Keratinocyte (primary cell): Measurements from ENCODE around the gene FAF2. TPM values are rescaled to one million over a fixed set of nuclear protein-coding genes. Genes with fewer than 3 reads are reported as not detected.

Experiments used
- DNase-seq: peaks from one replicate; pipeline ENCODE4 v3.0.0-alpha.2; 2011; ENCODE audit warnings: low read depth, missing footprints, low spot score
- FAIRE-seq: peaks from 2 replicates; lab custom pipeline; 2011; peaks lifted over from hg19 to GRCh38; lab: Jason Lieb, UNC
- H2AFZ ChIP-seq: 2 replicates; pipeline ENCODE4 v1.6.0; 2012; ENCODE audit warnings: low read length, control low read depth, inconsistent platforms; ENCODE audit not compliant: control insufficient read depth
- H3K27ac ChIP-seq: 2 replicates; pipeline ENCODE4 v1.5.1; 2011; ENCODE audit warnings: low read length; ENCODE audit not compliant: control insufficient read depth, insufficient read depth
- H3K27me3 ChIP-seq: 3 replicates; pipeline ENCODE4 v1.6.0; 2011; ENCODE audit warnings: low read length; ENCODE audit not compliant: control insufficient read depth, insufficient read depth; ENCODE audit errors: extremely low read depth
- H3K36me3 ChIP-seq, 2 experiments: 2 replicates in 1 of 2; 3 replicates in 1 of 2; pipeline ENCODE4 v1.5.1; 2011; ENCODE audit warnings: low read length in 2 of 2, mild to moderate bottlenecking in 1 of 2; ENCODE audit not compliant: control insufficient read depth in 2 of 2, insufficient read depth in 2 of 2; ENCODE audit errors: extremely low read depth in 1 of 2
- H3K4me1 ChIP-seq: 3 replicates; pipeline ENCODE4 v1.5.1; 2011; ENCODE audit warnings: low read length; ENCODE audit not compliant: control insufficient read depth, insufficient read depth; ENCODE audit errors: extremely low read depth
- H3K4me2 ChIP-seq: 3 replicates; pipeline ENCODE4 v1.6.0; 2011; ENCODE audit warnings: low read depth, low read length; ENCODE audit not compliant: control insufficient read depth, insufficient read depth; ENCODE audit errors: extremely low read depth
- H3K4me3 ChIP-seq, 3 experiments: fragments of 200-600 bp in 1 of 3; sonication (generic) in 1 of 3; 2 replicates in 2 of 3; 3 replicates in 1 of 3; pipeline ENCODE4 v1.5.1; 2011 to 2016; ENCODE audit warnings: low read length in 3 of 3, mild to moderate bottlenecking in 3 of 3, control low read depth in 2 of 3, inconsistent platforms in 1 of 3, low read depth in 1 of 3, mixed read lengths in 1 of 3, mixed run types in 1 of 3, moderate library complexity in 1 of 3; ENCODE audit not compliant: control insufficient read depth in 2 of 3, insufficient read depth in 2 of 3; ENCODE audit errors: extremely low read depth in 1 of 3
- H3K79me2 ChIP-seq: 2 replicates; pipeline ENCODE4 v1.6.0; 2012; ENCODE audit warnings: low read length; ENCODE audit not compliant: control insufficient read depth, insufficient read depth
- H3K9ac ChIP-seq: 3 replicates; pipeline ENCODE4 v1.6.0; 2011; ENCODE audit warnings: low read length; ENCODE audit not compliant: control insufficient read depth, insufficient read depth; ENCODE audit errors: extremely low read depth
- H3K9me1 ChIP-seq: 3 replicates; pipeline ENCODE4 v1.6.0; 2011; ENCODE audit warnings: low read length; ENCODE audit not compliant: control insufficient read depth, insufficient read depth; ENCODE audit errors: extremely low read depth
- H3K9me3 ChIP-seq: 2 replicates; pipeline ENCODE4 v1.5.1; 2012; ENCODE audit warnings: low read depth, low read length; ENCODE audit not compliant: control insufficient read depth
- H4K20me1 ChIP-seq: 3 replicates; pipeline ENCODE4 v1.6.0; 2011; ENCODE audit warnings: low read length; ENCODE audit not compliant: control insufficient read depth, insufficient read depth; ENCODE audit errors: extremely low read depth
- EZH2 ChIP-seq: IDR thresholded peaks from one replicate; pipeline ENCODE4 v1.6.1; 2012; ENCODE audit warnings: inconsistent platforms, mild to moderate bottlenecking, low read length, moderate library complexity
- dilution Hi-C: fragments of 300-500 bp; cut with MboI; formaldehyde crosslinking; loops from one replicate; pipeline ENCODE4 v1.7.0; 2020; ENCODE audit warnings: low sequenced_read_pairs; ENCODE audit not compliant: extremely low pct_ligation_motif_present
- polyA plus RNA-seq, 5 experiments: library from polyadenylated mRNA; depleted of rRNA in 3 of 5; stranded (reverse) in 3 of 5; stranded (forward) in 1 of 5; unstranded in 1 of 5; fragments of >200 nt; gene quantifications; 1 replicate in 1 of 5; 2 replicates in 3 of 5; 3 replicates in 1 of 5; pipeline versions ENCODE4 v1.2.1 to v1.2.3, GENCODE V29; 2011 to 2012; ENCODE audit warnings: missing spikeins in 2 of 5, low read depth in 1 of 5, low replicate concordance in 1 of 5
- TF ChIP-seq, protein P1 (sequence below), 3 experiments: IDR thresholded peaks in 1 of 3; conservative IDR thresholded peaks in 1 of 3; optimal IDR thresholded peaks in 1 of 3; 2 replicates in 2 of 3; 3 replicates in 1 of 3; pipeline versions ENCODE3 to v1.5.1; 2011; ENCODE audit warnings: low read length in 3 of 3, mild to moderate bottlenecking in 3 of 3, moderate library complexity in 2 of 3, control low read depth in 1 of 3, inconsistent platforms in 1 of 3; ENCODE audit not compliant: insufficient read depth in 2 of 3; ENCODE audit errors: extremely low read depth in 1 of 3

The FAF2 gene
- polyA plus RNA-seq, 1 donor (not counting 4 experiments of a cell fraction or from before 2014, with no cell fraction given) = 52.9 TPM

DNA sequence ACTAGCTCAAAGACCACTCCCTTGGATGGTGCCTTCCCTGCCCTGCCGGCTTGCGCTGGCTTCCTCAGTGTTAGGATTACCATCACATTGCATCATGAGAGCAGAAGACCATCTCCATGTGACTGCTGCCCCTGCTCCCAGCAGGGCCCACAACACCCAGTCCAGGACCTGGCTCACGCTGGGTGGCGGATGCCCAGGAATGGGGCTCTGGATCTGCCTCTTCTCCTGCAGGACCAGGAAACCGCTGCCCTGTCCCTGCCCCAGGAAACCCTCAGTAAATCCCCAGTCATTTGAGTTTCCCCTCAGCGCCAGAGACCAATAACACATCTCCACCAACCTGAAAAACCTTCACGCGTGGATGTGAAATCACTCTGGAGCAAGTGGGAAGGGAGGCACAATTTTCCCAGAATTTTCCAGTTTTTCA lies 92.3 kb downstream of the FAF2 start:
- no peaks in the 10 kb centered on the region for H3K36me3 ChIP-seq
- FAIRE-seq (no peak), DNase-seq (no peak)
- H3K27me3 ChIP-seq = no peaks in the 10 kb centered on the region
- TF ChIP-seq EZH2 = no peak
- TF ChIP-seq, protein P1, sequence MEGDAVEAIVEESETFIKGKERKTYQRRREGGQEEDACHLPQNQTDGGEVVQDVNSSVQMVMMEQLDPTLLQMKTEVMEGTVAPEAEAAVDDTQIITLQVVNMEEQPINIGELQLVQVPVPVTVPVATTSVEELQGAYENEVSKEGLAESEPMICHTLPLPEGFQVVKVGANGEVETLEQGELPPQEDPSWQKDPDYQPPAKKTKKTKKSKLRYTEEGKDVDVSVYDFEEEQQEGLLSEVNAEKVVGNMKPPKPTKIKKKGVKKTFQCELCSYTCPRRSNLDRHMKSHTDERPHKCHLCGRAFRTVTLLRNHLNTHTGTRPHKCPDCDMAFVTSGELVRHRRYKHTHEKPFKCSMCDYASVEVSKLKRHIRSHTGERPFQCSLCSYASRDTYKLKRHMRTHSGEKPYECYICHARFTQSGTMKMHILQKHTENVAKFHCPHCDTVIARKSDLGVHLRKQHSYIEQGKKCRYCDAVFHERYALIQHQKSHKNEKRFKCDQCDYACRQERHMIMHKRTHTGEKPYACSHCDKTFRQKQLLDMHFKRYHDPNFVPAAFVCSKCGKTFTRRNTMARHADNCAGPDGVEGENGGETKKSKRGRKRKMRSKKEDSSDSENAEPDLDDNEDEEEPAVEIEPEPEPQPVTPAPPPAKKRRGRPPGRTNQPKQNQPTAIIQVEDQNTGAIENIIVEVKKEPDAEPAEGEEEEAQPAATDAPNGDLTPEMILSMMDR (optimal IDR thresholded peaks at IDR 0.05 in 1 of 3, IDR thresholded peaks at IDR 0.05 in 1 of 3, conservative IDR thresholded peaks at IDR 0.05 in 1 of 3; ENCODE audit: extremely low read depth in 1 of 3, insufficient read depth in 2 of 3, low read length in 3 of 3) = no peak
- no peak overlapping the region for H3K9ac ChIP-seq
- H3K9me3 ChIP-seq = no peaks in the 10 kb centered on the region
- H3K9me1 ChIP-seq = no peaks in the 10 kb centered on the region
- no peak overlapping the region for H3K4me2 ChIP-seq
- H3K4me3 ChIP-seq = no peak overlapping the region
- H3K27ac ChIP-seq = no peak overlapping the region
- dilution Hi-C loops = no loop called here
- no peaks in the 10 kb centered on the region for H4K20me1 ChIP-seq
- H2AFZ ChIP-seq = no peak overlapping the region
- H3K4me1 ChIP-seq = peaks cover 40% of the 10 kb centered on the region
- H3K79me2 ChIP-seq = peaks cover 11% of the 10 kb centered on the region

DNA sequence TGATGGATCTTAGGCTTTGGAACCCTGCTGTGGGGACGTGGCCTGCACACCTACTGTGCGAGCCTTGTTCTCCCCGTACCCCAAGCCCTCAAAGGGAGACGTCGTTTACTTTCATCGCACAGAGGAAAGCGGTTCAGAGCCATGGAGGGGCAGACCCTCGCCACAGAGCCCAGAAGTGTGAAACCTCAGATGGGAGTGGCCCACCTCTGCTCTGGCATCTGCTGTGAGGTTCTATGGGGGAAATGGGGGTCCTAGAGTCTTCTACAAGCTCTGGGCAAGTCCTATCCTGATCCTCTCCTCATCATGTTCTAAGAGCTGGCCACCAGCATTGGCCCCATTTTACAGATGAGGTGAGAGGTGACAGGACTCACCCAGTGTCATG lies 92.8 kb downstream of the FAF2 start:
- no peak for TF ChIP-seq EZH2
- TF ChIP-seq, protein P1 (optimal IDR thresholded peaks at IDR 0.05 in 1 of 3, IDR thresholded peaks at IDR 0.05 in 1 of 3, conservative IDR thresholded peaks at IDR 0.05 in 1 of 3; ENCODE audit: extremely low read depth in 1 of 3, insufficient read depth in 2 of 3, low read length in 3 of 3) = no peak
- Histone ChIP-seq H3K4me2 (peak overlapping the region; percentile 90), H4K20me1 (no peaks in the 10 kb centered on the region), H3K9ac (peak overlapping the region; percentile 51), H3K4me3 (no peak overlapping the region), H3K27ac (peak overlapping the region; percentile 89), H3K9me3 (no peaks in the 10 kb centered on the region), H3K27me3 (no peaks in the 10 kb centered on the region), H3K4me1 (peaks cover 41% of the 10 kb centered on the region), H2AFZ (no peak overlapping the region), H3K36me3 (no peaks in the 10 kb centered on the region), H3K9me1 (no peaks in the 10 kb centered on the region), H3K79me2 (peaks cover 6% of the 10 kb centered on the region)
- dilution Hi-C loops = no loop called here
- DNase-seq = no peak
- no peak for FAIRE-seq
